Nephron progenitor cell (in vitro differentiated cells): Measurements from ENCODE around the gene CD44.

Experiments
- DNase-seq: peaks from one replicate; pipeline ENCODE4 v3.0.0; 2021
- H3K27ac Mint-ChIP-seq: 2 replicates; pipeline ENCODE4 v1.8.0; 2021; ENCODE audit warnings: mild to moderate bottlenecking, moderate library complexity, mixed read lengths
- H3K27me3 Mint-ChIP-seq: 2 replicates; pipeline ENCODE4 v1.8.0; 2021; ENCODE audit warnings: mild to moderate bottlenecking, low read depth, mixed read lengths; ENCODE audit not compliant: poor library complexity
- H3K36me3 Mint-ChIP-seq: 2 replicates; pipeline ENCODE4 v1.8.0; 2021; ENCODE audit warnings: low read depth, mixed read lengths
- H3K4me1 Mint-ChIP-seq: 2 replicates; pipeline ENCODE4 v1.8.0; 2021; ENCODE audit warnings: mixed read lengths
- H3K4me3 Mint-ChIP-seq: 2 replicates; pipeline ENCODE4 v1.8.0; 2021; ENCODE audit warnings: mild to moderate bottlenecking, moderate library complexity, mixed read lengths
- H3K9me3 Mint-ChIP-seq: 2 replicates; pipeline ENCODE4 v1.8.0; 2021; ENCODE audit warnings: mild to moderate bottlenecking, moderate library complexity, mixed read lengths
- TF ChIP-seq, protein P1 (sequence below): fragments of 200-600 bp; sonication (generic); IDR thresholded peaks from 2 replicates; pipeline ENCODE4 v1.5.0; 2021; ENCODE audit warnings: antibody characterized with exemption

CD44 gene

GRCh38 chr11:35168671-35169070, 29.7 kb downstream of the CD44 start:
- Mint-ChIP-seq H3K9me3 (no peaks in the 10 kb centered on the region), H3K4me3 (no peak overlapping the region), H3K36me3 (no peaks in the 10 kb centered on the region), H3K27me3 (peaks cover 3% of the 10 kb centered on the region), H3K4me1 (peaks cover 10% of the 10 kb centered on the region), H3K27ac (no peak overlapping the region)
- DNase-seq: no peak
- TF ChIP-seq, protein P1, sequence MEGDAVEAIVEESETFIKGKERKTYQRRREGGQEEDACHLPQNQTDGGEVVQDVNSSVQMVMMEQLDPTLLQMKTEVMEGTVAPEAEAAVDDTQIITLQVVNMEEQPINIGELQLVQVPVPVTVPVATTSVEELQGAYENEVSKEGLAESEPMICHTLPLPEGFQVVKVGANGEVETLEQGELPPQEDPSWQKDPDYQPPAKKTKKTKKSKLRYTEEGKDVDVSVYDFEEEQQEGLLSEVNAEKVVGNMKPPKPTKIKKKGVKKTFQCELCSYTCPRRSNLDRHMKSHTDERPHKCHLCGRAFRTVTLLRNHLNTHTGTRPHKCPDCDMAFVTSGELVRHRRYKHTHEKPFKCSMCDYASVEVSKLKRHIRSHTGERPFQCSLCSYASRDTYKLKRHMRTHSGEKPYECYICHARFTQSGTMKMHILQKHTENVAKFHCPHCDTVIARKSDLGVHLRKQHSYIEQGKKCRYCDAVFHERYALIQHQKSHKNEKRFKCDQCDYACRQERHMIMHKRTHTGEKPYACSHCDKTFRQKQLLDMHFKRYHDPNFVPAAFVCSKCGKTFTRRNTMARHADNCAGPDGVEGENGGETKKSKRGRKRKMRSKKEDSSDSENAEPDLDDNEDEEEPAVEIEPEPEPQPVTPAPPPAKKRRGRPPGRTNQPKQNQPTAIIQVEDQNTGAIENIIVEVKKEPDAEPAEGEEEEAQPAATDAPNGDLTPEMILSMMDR: no peak

DNA sequence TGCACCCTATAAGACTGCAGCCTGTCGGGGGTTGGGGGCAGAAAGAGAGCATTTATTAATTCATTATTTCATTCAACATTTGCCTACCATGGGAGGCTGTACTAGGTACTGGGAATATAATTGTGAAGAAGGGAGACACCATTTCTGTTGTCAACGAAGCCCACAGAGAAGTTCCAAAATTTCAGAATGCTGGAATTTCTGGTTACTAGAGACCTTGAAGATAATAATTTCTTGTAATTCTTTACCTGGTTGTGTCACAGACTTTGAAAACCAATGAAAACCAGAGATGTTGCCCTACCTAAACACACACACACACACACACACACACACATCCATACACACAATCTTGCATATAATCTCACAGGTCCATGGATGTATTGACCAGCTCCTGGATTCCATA, 30.1 kb downstream of the CD44 start:
- Mint-ChIP-seq H3K4me3 (no peak overlapping the region), H3K27me3 (peaks cover 3% of the 10 kb centered on the region), H3K4me1 (peaks cover 7% of the 10 kb centered on the region), H3K36me3 (no peaks in the 10 kb centered on the region), H3K27ac (no peak overlapping the region), H3K9me3 (no peaks in the 10 kb centered on the region)
- DNase-seq: no peak
- TF ChIP-seq, protein P1: no peak

- H3K27ac Mint-ChIP-seq: no peak overlapping the region
- DNase-seq: no peak
- H3K4me1 Mint-ChIP-seq: peaks cover 8% of the 10 kb centered on the region
- H3K4me3 Mint-ChIP-seq: no peak overlapping the region
- no peaks in the 10 kb centered on the region for H3K9me3 Mint-ChIP-seq
- H3K27me3 Mint-ChIP-seq: peaks cover 3% of the 10 kb centered on the region
- no peaks in the 10 kb centered on the region for H3K36me3 Mint-ChIP-seq
- TF ChIP-seq, protein P1: no peak
These were observed 30.8 kb downstream of the CD44 start for GRCh38 chr11:35169754-35170153.

- no peak for DNase-seq
- no peaks in the 10 kb centered on the region for H3K9me3 Mint-ChIP-seq
- peaks cover 3% of the 10 kb centered on the region for H3K27me3 Mint-ChIP-seq
- H3K27ac Mint-ChIP-seq: no peak overlapping the region
- peaks cover 16% of the 10 kb centered on the region for H3K4me1 Mint-ChIP-seq
- TF ChIP-seq, protein P1: no peak
- no peaks in the 10 kb centered on the region for H3K36me3 Mint-ChIP-seq
- H3K4me3 Mint-ChIP-seq: no peak overlapping the region
These were observed 31.5 kb downstream of the CD44 start for GRCh38 chr11:35170503-35170902.

DNA sequence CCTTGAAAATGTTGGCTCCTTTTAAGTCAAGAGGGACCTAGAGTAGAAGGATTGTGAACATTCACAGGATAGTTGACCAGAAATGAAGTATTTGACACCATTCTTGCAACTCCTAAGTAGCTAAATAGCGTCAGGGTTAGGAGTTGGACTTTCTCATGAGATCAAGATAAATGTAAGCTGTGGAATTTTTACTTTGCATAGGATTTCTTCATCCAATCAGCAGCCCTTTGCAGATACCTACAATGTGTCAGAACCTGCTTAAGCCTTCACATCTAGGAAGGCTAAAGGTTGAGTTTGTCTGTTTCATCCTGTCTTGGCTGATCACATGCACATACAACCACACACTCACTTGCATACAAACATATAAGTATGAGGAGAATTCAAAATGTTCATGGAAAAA, 32.3 kb downstream of the CD44 start:
- no peak overlapping the region for H3K27ac Mint-ChIP-seq
- no peaks in the 10 kb centered on the region for H3K9me3 Mint-ChIP-seq
- TF ChIP-seq, protein P1: no peak
- H3K27me3 Mint-ChIP-seq: peaks cover 3% of the 10 kb centered on the region
- H3K4me3 Mint-ChIP-seq: no peak overlapping the region
- no peak for DNase-seq
- no peaks in the 10 kb centered on the region for H3K36me3 Mint-ChIP-seq
- H3K4me1 Mint-ChIP-seq: peaks cover 12% of the 10 kb centered on the region

GRCh38 chr11:35173011-35173511, 34.1 kb downstream of the CD44 start:
- Mint-ChIP-seq H3K4me1 (peaks cover 26% of the 10 kb centered on the region), H3K9me3 (no peaks in the 10 kb centered on the region), H3K36me3 (no peaks in the 10 kb centered on the region), H3K27ac (no peak overlapping the region), H3K4me3 (no peak overlapping the region), H3K27me3 (peaks cover 3% of the 10 kb centered on the region)
- no peak for DNase-seq
- TF ChIP-seq, protein P1: no peak
